ENCODE data around the gene CTRB2. TPM values are rescaled to one million over a fixed set of nuclear protein-coding genes. Genes with fewer than 3 reads are reported as not detected.

CTRB2 gene
- total and polyA plus RNA-seq, 7 experiments from 2014 or later, result not detected

DNA sequence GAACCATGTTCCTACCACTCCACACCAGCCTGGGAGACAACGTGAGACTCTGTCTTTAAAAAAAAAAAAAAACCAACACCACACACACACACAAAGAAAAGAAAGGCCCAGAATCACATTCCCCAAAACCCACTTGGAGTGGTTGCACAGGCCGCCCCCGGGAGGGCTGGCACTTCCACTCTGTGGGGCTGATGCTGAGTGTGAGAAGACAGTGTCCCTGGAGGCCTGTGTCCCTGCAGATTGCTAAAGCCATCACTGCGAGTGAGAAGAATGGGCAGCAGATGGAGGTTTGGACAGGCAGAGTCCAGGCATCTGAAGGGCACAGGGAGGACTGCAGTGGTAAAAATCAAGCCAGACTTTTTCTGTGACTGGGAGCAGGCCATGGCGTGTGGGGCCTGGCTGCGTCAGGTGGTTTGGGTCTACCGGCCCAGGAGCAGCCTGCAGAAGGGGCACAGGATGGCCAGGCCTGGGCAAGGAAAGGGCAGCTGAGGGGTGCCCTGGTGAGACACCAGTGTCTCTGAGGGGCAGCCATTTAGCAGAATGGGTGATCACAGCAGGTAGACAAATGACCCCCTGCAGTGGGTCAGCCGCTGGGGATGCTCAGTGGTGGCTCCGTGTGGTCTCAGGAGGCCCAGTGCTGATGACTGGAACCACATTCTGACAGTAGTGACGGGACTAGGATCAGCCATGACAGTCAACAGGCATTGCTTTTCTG, 13.1 kb downstream of the CTRB2 start:
- peaks cover 13 to 34% (median 18%) of the 10 kb centered on the region in 5 donors for H3K27me3 Mint-ChIP-seq
- ATAC-seq (no peak), DNase-seq (peak in 1 of 9 donors; percentile 13)
- Histone ChIP-seq H3K27me3 (ENCODE audit: control insufficient read depth in 2 of 2, insufficient read depth in 2 of 2, low read length in 2 of 2) (peaks cover 0 to 3% of the 10 kb centered on the region in 2 donors), H3K4me1 (ENCODE audit: control insufficient read depth in 2 of 2, insufficient read depth in 2 of 2, low read length in 2 of 2) (no peaks in the 10 kb centered on the region), H3K9me3 (ENCODE audit: control insufficient read depth in 2 of 3, low read length in 3 of 3) (no peaks in the 10 kb centered on the region), H3K27ac (ENCODE audit: low read depth, low read length) (no peak overlapping the region), H3K36me3 (ENCODE audit: control insufficient read depth in 2 of 3, insufficient read depth in 3 of 3, low read length in 3 of 3) (no peaks in the 10 kb centered on the region), H3K4me3 (ENCODE audit: low read length) (no peak overlapping the region)
- intact Hi-C loops (cut with micrococcal nuclease), result no loop called here
- peak overlapping the region in 1 of 9 donors; percentile 14 for H3K27ac Mint-ChIP-seq
- H3K4me1 Mint-ChIP-seq, result peaks cover 0 to 2% (median 0%) of the 10 kb centered on the region in 7 donors
- H3K9me3 Mint-ChIP-seq, result no peaks in the 10 kb centered on the region
- no peaks in the 10 kb centered on the region for H3K36me3 Mint-ChIP-seq
- ChIA-PET POLR2A (no interaction called here), CTCF (no interaction called here)
- no peak overlapping the region for H3K4me3 Mint-ChIP-seq

DNA sequence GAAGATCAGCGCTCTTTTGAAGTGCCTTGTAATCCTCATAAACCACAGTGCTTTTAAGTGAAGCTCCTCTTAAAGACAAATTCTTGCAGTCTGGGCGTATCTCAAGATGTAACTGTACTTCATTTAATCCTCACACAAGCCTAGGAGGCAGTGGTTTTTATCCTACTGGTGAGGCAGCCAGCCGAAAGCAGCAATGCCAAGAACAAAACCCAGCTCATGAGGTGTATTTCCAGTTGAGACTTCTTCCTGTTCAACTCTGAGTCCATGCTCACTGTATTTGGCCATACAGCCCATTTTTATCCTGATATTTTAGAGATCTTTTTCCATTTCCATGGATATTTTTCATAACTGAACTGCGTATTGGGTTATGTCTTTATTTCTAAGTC, 13.7 kb downstream of the CTRB2 start:
- Histone ChIP-seq H3K9me3 (ENCODE audit: control insufficient read depth in 2 of 3, low read length in 3 of 3) (no peaks in the 10 kb centered on the region), H3K4me1 (ENCODE audit: control insufficient read depth in 2 of 2, insufficient read depth in 2 of 2, low read length in 2 of 2) (no peaks in the 10 kb centered on the region), H3K36me3 (ENCODE audit: control insufficient read depth in 2 of 3, insufficient read depth in 3 of 3, low read length in 3 of 3) (no peaks in the 10 kb centered on the region), H3K4me3 (ENCODE audit: low read length) (no peak overlapping the region), H3K27ac (ENCODE audit: low read depth, low read length) (no peak overlapping the region), H3K27me3 (ENCODE audit: control insufficient read depth in 2 of 2, insufficient read depth in 2 of 2, low read length in 2 of 2) (peaks cover 0 to 3% of the 10 kb centered on the region in 2 donors)
- Mint-ChIP-seq H3K27me3 (peaks cover 10 to 31% (median 16%) of the 10 kb centered on the region in 5 donors), H3K4me3 (no peak overlapping the region), H3K9me3 (no peaks in the 10 kb centered on the region), H3K36me3 (no peaks in the 10 kb centered on the region), H3K27ac (peak overlapping the region in 1 of 9 donors; percentile 14), H3K4me1 (peaks cover 0 to 2% (median 0%) of the 10 kb centered on the region in 7 donors)
- CTCF ChIA-PET, result no interaction called here
- POLR2A ChIA-PET, result no interaction called here
- intact Hi-C loops (cut with micrococcal nuclease), result no loop called here
- DNase-seq, result no peak
- ATAC-seq, result no peak

DNA sequence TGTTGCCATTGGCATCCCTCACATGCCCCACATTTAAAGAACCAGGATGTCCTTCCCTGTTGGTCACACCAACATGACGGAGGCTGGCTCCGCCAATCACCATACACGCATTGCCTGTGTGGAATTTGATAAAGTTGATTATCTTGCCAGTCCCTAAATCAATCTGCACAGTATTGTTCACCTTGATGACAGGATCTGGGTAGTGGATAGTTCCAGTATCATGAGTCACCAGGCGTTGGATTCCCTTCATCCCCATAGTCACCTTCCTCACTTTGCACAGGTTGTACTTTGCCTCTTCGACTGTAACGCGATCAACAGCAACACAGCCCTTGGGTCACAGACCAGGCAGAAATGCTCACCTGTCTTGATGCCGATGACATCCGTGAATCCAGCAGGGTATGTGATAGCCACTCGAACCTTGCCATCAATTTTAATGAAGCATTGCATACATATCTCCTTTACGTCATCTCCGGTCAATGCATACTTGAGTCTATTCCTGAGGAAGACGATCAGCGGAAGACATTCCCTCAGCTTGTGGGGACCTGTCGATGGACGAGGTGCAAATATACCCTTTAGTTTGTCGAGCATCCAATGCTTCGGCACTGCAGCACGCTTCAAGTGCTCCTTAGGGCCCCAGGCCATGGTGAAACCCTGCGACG, 14.2 kb downstream of the CTRB2 start:
- no peak overlapping the region for H3K27ac Mint-ChIP-seq
- H3K27me3 ChIP-seq (ENCODE audit: control insufficient read depth in 2 of 2, insufficient read depth in 2 of 2, low read length in 2 of 2), result peaks cover 0 to 3% of the 10 kb centered on the region in 2 donors
- H3K27me3 Mint-ChIP-seq, result peaks cover 6 to 26% (median 10%) of the 10 kb centered on the region in 5 donors
- intact Hi-C loops (cut with micrococcal nuclease), result no loop called here
- ATAC-seq (no peak), DNase-seq (no peak)
- ChIA-PET CTCF (no interaction called here), POLR2A (no interaction called here)
- peaks cover 0 to 2% (median 0%) of the 10 kb centered on the region in 7 donors for H3K4me1 Mint-ChIP-seq
- H3K27ac ChIP-seq (ENCODE audit: low read depth, low read length), result no peak overlapping the region
- no peaks in the 10 kb centered on the region for H3K9me3 ChIP-seq (ENCODE audit: control insufficient read depth in 2 of 3, low read length in 3 of 3)
- H3K36me3 ChIP-seq (ENCODE audit: control insufficient read depth in 2 of 3, insufficient read depth in 3 of 3, low read length in 3 of 3), result no peaks in the 10 kb centered on the region
- no peaks in the 10 kb centered on the region for H3K36me3 Mint-ChIP-seq
- no peak overlapping the region for H3K4me3 ChIP-seq (ENCODE audit: low read length)
- no peak overlapping the region for H3K4me3 Mint-ChIP-seq
- no peaks in the 10 kb centered on the region for H3K9me3 Mint-ChIP-seq
- no peaks in the 10 kb centered on the region for H3K4me1 ChIP-seq (ENCODE audit: control insufficient read depth in 2 of 2, insufficient read depth in 2 of 2, low read length in 2 of 2)

DNA sequence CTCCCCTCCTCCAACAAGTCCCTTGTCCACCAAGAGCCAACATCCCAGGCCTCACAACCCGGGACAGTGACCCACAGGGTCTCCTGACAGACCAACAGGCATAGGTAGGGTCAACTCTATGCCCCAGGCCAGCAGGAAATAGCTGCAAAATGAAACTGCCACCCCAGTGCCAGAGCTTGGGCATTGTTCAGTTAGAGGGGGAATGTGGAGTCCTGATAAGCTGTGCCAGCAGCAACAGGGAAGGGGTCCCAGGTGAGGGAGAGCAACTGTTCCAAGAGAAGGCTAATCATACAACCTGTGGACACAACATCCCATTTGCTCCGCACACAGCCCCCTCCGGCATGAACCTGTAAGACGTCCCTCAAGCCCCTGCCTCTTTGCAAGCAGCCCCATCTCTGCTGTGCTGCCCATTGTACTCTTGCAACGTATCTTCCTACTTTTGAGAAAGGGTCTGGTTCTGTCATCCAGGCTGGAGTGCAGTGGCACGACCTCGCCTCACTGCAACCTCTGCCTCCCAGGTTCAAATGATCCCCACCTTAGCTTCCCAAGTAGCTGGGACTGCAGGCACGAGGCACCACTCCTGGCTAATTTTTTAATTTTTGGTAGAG, 17.2 kb downstream of the CTRB2 start:
- H3K4me3 Mint-ChIP-seq, result no peak overlapping the region
- H3K36me3 Mint-ChIP-seq, result no peaks in the 10 kb centered on the region
- H3K27me3 Mint-ChIP-seq, result peaks cover under 1 to 17% (median 6%) of the 10 kb centered on the region in 5 donors
- Histone ChIP-seq H3K4me1 (ENCODE audit: control insufficient read depth in 2 of 2, insufficient read depth in 2 of 2, low read length in 2 of 2) (no peaks in the 10 kb centered on the region), H3K4me3 (ENCODE audit: low read length) (no peak overlapping the region), H3K9me3 (ENCODE audit: control insufficient read depth in 2 of 3, low read length in 3 of 3) (no peaks in the 10 kb centered on the region), H3K36me3 (ENCODE audit: control insufficient read depth in 2 of 3, insufficient read depth in 3 of 3, low read length in 3 of 3) (no peaks in the 10 kb centered on the region), H3K27me3 (ENCODE audit: control insufficient read depth in 2 of 2, insufficient read depth in 2 of 2, low read length in 2 of 2) (no peaks in the 10 kb centered on the region), H3K27ac (ENCODE audit: low read depth, low read length) (no peak overlapping the region)
- DNase-seq (no peak), ATAC-seq (no peak)
- no peaks in the 10 kb centered on the region for H3K4me1 Mint-ChIP-seq
- H3K27ac Mint-ChIP-seq, result no peak overlapping the region
- H3K9me3 Mint-ChIP-seq, result peaks cover 0 to 10% (median 0%) of the 10 kb centered on the region in 11 donors
- POLR2A ChIA-PET, result no interaction called here
- CTCF ChIA-PET, result interaction anchor here (0.7 to 1.1 kb wide), 2 partner anchors 10 to 200 kb away, joined by 3 read pairs; no protein-coding TSS in a partner anchor
- intact Hi-C loops (cut with micrococcal nuclease), result no loop called here

GRCh38 chr16:75188832-75189477, 18.0 kb downstream of the CTRB2 start:
- Histone ChIP-seq H3K4me3 (ENCODE audit: low read length) (no peak overlapping the region), H3K27ac (ENCODE audit: low read depth, low read length) (no peak overlapping the region), H3K36me3 (ENCODE audit: control insufficient read depth in 2 of 3, insufficient read depth in 3 of 3, low read length in 3 of 3) (no peaks in the 10 kb centered on the region), H3K9me3 (ENCODE audit: control insufficient read depth in 2 of 3, low read length in 3 of 3) (no peaks in the 10 kb centered on the region), H3K4me1 (ENCODE audit: control insufficient read depth in 2 of 2, insufficient read depth in 2 of 2, low read length in 2 of 2) (no peaks in the 10 kb centered on the region), H3K27me3 (ENCODE audit: control insufficient read depth in 2 of 2, insufficient read depth in 2 of 2, low read length in 2 of 2) (no peaks in the 10 kb centered on the region)
- Mint-ChIP-seq H3K36me3 (no peaks in the 10 kb centered on the region), H3K27ac (no peak overlapping the region), H3K4me3 (no peak overlapping the region), H3K27me3 (peaks cover 2 to 17% (median 6%) of the 10 kb centered on the region in 5 donors), H3K4me1 (no peaks in the 10 kb centered on the region), H3K9me3 (peaks cover 0 to 10% (median 0%) of the 10 kb centered on the region in 11 donors)
- ChIA-PET CTCF (no interaction called here), POLR2A (no interaction called here)
- DNase-seq (no peak), ATAC-seq (no peak)
- intact Hi-C loops (cut with micrococcal nuclease), result no loop called here

GRCh38 chr16:75181630-75182029, 25.3 kb downstream of the CTRB2 start:
- intact Hi-C loops (cut with micrococcal nuclease), result no loop called here
- Histone ChIP-seq H3K36me3 (ENCODE audit: control insufficient read depth in 2 of 3, insufficient read depth in 3 of 3, low read length in 3 of 3) (no peaks in the 10 kb centered on the region), H3K27me3 (ENCODE audit: control insufficient read depth in 2 of 2, insufficient read depth in 2 of 2, low read length in 2 of 2) (no peaks in the 10 kb centered on the region), H3K4me3 (ENCODE audit: low read length) (no peak overlapping the region), H3K27ac (ENCODE audit: low read depth, low read length) (no peak overlapping the region), H3K4me1 (ENCODE audit: control insufficient read depth in 2 of 2, insufficient read depth in 2 of 2, low read length in 2 of 2) (no peaks in the 10 kb centered on the region), H3K9me3 (ENCODE audit: control insufficient read depth in 2 of 3, low read length in 3 of 3) (peaks cover 0 to 7% (median 3%) of the 10 kb centered on the region in 3 experiments)
- ChIA-PET POLR2A (interaction anchor here (0.6 to 0.8 kb wide), 2 partner anchors 19 to 565 kb away, joined by 3 read pairs; no protein-coding TSS in a partner anchor), CTCF (interaction anchor here (0.7 kb wide), 1 partner anchor 223 kb away, joined by 3 read pairs; no protein-coding TSS in a partner anchor)
- peaks cover 0 to 9% (median 4%) of the 10 kb centered on the region in 5 donors for H3K36me3 Mint-ChIP-seq
- H3K4me1 Mint-ChIP-seq, result no peaks in the 10 kb centered on the region
- H3K27me3 Mint-ChIP-seq, result peaks cover 0 to 8% (median 0%) of the 10 kb centered on the region in 5 donors
- no peak for DNase-seq
- ATAC-seq, result no peak
- no peak overlapping the region for H3K4me3 Mint-ChIP-seq
- peak overlapping the region in 1 of 9 donors; percentile 16 for H3K27ac Mint-ChIP-seq
- H3K9me3 Mint-ChIP-seq, result peaks cover 3 to 27% (median 18%) of the 10 kb centered on the region in 11 donors

Measured in naive thymus-derived CD4-positive, alpha-beta T cell (primary cell).